K562 (cell line): ENCODE measurements around the gene CRACDL. TPM values are rescaled to one million over a fixed set of nuclear protein-coding genes. Genes with fewer than 3 reads are reported as not detected.
A peak's percentile ranks its signal among the peaks of the same experiment; 100 is the strongest.

Experiments
- ATAC-seq: fragments of 200-7000 bp; cut with Tn5 transposase; 3 replicates; pipeline ENCODE4 v1.9.1; 2020; ENCODE audit warnings: moderate library complexity
- BruUV-seq: library from RNA; stranded (reverse); fragments of 400-500 nt; replicated peaks from 2 replicates; lab custom pipeline; 2021; lab: Mats Ljungman, UMichigan
- CTCF ChIA-PET: fragments of 300-600 bp; formaldehyde crosslinking; extraction: SDS; loops from one replicate; lab custom pipeline; 2021; ENCODE audit warnings: low intra/inter-chr PET ratio; lab: Yijun Ruan, JAX
- POLR2A ChIA-PET: fragments of 300-600, 350-650 bp; sonication (Branson Sonifier 250); formaldehyde crosslinking; extraction: SDS; loops from one replicate; lab custom pipeline; 2021; ENCODE audit warnings: antibody characterized with exemption, inconsistent platforms; lab: Yijun Ruan, JAX
- DNase-seq, 4 experiments: peaks; one replicate each; pipeline versions ENCODE4 v3.0.0 to v3.0.0-alpha.2; 2011 to 2018; ENCODE audit warnings: low spot score in 3 of 4, mixed read lengths in 3 of 4; ENCODE audit errors: extremely low read depth in 1 of 4
- FAIRE-seq: peaks from 2 replicates; lab custom pipeline; 2011; peaks lifted over from hg19 to GRCh38; lab: Jason Lieb, UNC
- H2AFZ ChIP-seq: 2 replicates; pipeline ENCODE4 v1.6.0; 2011; ENCODE audit warnings: low read depth, low read length, control low read depth, inconsistent platforms
- H3K27ac ChIP-seq: fragments of 200-600 bp; 3 replicates; pipeline ENCODE4 v1.8.0; 2011; ENCODE audit warnings: low read depth, mild to moderate bottlenecking, control low read depth, inconsistent platforms, low read length, moderate library complexity, mixed read lengths; ENCODE audit errors: extremely low read depth
- H3K27me3 ChIP-seq, 2 experiments: fragments of 300-600 bp in 1 of 2; 2 replicates in 1 of 2; 3 replicates in 1 of 2; pipeline versions ENCODE4 v1.6.0 to v1.8.0; 2011; ENCODE audit warnings: inconsistent platforms in 2 of 2, low read length in 2 of 2, mild to moderate bottlenecking in 1 of 2, mixed read lengths in 1 of 2, moderate library complexity in 1 of 2; ENCODE audit not compliant: control insufficient read depth in 2 of 2, insufficient read depth in 2 of 2
- H3K36me3 ChIP-seq: fragments of 300-600 bp; 3 replicates; pipeline ENCODE4 v1.8.0; 2011; ENCODE audit warnings: mild to moderate bottlenecking, low read length, inconsistent platforms; ENCODE audit not compliant: control insufficient read depth, insufficient read depth
- H3K4me1 ChIP-seq, 2 experiments: fragments of 200-600 bp in 1 of 2; replicated peaks in 1 of 2; 2 replicates in 1 of 2; 3 replicates in 1 of 2; pipeline versions ENCODE4 v1.5.1 to v1.8.0; 2011; ENCODE audit warnings: inconsistent platforms in 2 of 2, low read length in 2 of 2, mild to moderate bottlenecking in 1 of 2, mixed read lengths in 1 of 2, moderate library complexity in 1 of 2; ENCODE audit not compliant: control insufficient read depth in 2 of 2, insufficient read depth in 2 of 2
- H3K4me2 ChIP-seq: 2 replicates; pipeline ENCODE4 v1.6.1; 2011; ENCODE audit warnings: low read length, control low read depth, inconsistent platforms, mixed read lengths; ENCODE audit not compliant: insufficient read depth
- H3K4me3 ChIP-seq: fragments of 200-600 bp; sonication (generic), shearing (Covaris generic); 2 replicates; pipeline ENCODE4 v1.5.1; 2016; ENCODE audit warnings: control low read depth, inconsistent platforms
- H3K79me2 ChIP-seq: fragments of 200-600 bp; 3 replicates; pipeline ENCODE4 v1.8.0; 2011; ENCODE audit warnings: low read length, inconsistent platforms; ENCODE audit not compliant: control insufficient read depth, insufficient read depth
- H3K9ac ChIP-seq, 2 experiments: 2 replicates each; pipeline versions ENCODE4 v1.6.0 to v1.6.1; 2011; ENCODE audit warnings: low read depth in 2 of 2, low read length in 2 of 2, control low read depth in 1 of 2, inconsistent platforms in 1 of 2, mild to moderate bottlenecking in 1 of 2, mixed read lengths in 1 of 2; ENCODE audit not compliant: insufficient read depth in 1 of 2
- H3K9me1 ChIP-seq: one replicate; pipeline ENCODE4 v1.6.0; 2011; ENCODE audit warnings: inconsistent platforms, mild to moderate bottlenecking, low read length, moderate library complexity; ENCODE audit not compliant: control insufficient read depth, insufficient read depth
- H3K9me3 ChIP-seq: replicated peaks from 2 replicates; pipeline ENCODE4 v1.5.1; 2011; ENCODE audit warnings: low read depth, low read length, inconsistent platforms; ENCODE audit not compliant: control insufficient read depth, insufficient read depth
- H4K20me1 ChIP-seq: replicated peaks from 2 replicates; pipeline ENCODE4 v1.6.1; 2011; ENCODE audit warnings: low read length, inconsistent platforms, mixed read lengths; ENCODE audit not compliant: control insufficient read depth, insufficient read depth
- DIDO1 ChIP-seq: fragments of 450-650 bp; IDR thresholded peaks from 2 replicates; pipeline ENCODE4 v1.6.1; 2016; ENCODE audit warnings: low read depth, missing biosample characterization, missing genetic modification characterization
- EHMT2 ChIP-seq: fragments of 450-650 bp; IDR thresholded peaks from 2 replicates; pipeline ENCODE4 v1.6.1; 2018; ENCODE audit warnings: antibody characterized with exemption
- MBD2 ChIP-seq: sonication (generic); IDR thresholded peaks from 2 replicates; pipeline ENCODE4 v1.6.1; 2016; ENCODE audit warnings: low read depth, borderline replicate concordance
- RBM25 ChIP-seq: fragments of 200-400 bp; formaldehyde crosslinking; IDR thresholded peaks from 2 replicates; pipeline ENCODE4 v1.6.1; 2018; ENCODE audit warnings: low read length, low read depth, moderate library complexity; ENCODE audit not compliant: severe bottlenecking
- ZNF324 ChIP-seq: fragments of 250-450 bp; sonication (Bioruptor Pico); IDR thresholded peaks from 2 replicates; pipeline ENCODE4 v1.4.0; 2020; ENCODE audit warnings: mild to moderate bottlenecking
- WGBS: fragments of 100-300 bp; shearing (Covaris generic); methylation state at CpG from one replicate; pipeline ENCODE4 v1.1.6; 2016; ENCODE audit warnings: low coverage, mixed read lengths; ENCODE audit not compliant: insufficient coverage; ENCODE audit errors: missing lambda C conversion rate; 5-methylcytosine and 5-hydroxymethylcytosine counted together
- in situ Hi-C: fragments of 300-500 bp; cut with MboI; formaldehyde crosslinking; loops from 4 replicates; pipeline ENCODE4 v1.15.0; 2018; ENCODE audit warnings: inconsistent platforms, mixed read lengths
- intact Hi-C: fragments of 100-400 bp; cut with micrococcal nuclease; formaldehyde crosslinking; loops from 2 replicates; pipeline ENCODE4 v1.14.2; 2022
- polyA plus RNA-seq, 8 experiments: library from polyadenylated mRNA; depleted of rRNA in 4 of 8; stranded (reverse) in 5 of 8; unstranded in 3 of 8; fragments of >200 nt; fragmentation: Nextera tagmentation in 2 of 8; fragmentation: Illumina TruSeq in 1 of 8; extraction: Ambion mirVana in 2 of 8; extraction: Trizol in 1 of 8; gene quantifications; 2 replicates each; pipeline versions ENCODE4 v1.2.1 to v1.2.3, GENCODE V29; 2011 to 2014; ENCODE audit warnings: inconsistent platforms in 1 of 8, missing spikeins in 1 of 8
- total RNA-seq, 7 experiments: library from RNA; depleted of rRNA in 6 of 7; stranded (reverse); fragments of >200 nt in 6 of 7; fragmentation: Illumina TruSeq in 2 of 7; extraction: Trizol in 2 of 7; gene quantifications; 2 replicates each; pipeline versions ENCODE4 v1.2.1 to v1.2.3, GENCODE V29; 2011 to 2021; ENCODE audit warnings: low replicate concordance in 1 of 7
- TF ChIP-seq, protein P1 (sequence below): fragments of 250-450 bp; sonication (Bioruptor Pico); IDR thresholded peaks from 2 replicates; pipeline ENCODE4 v1.8.0; 2021; ENCODE audit warnings: moderate library complexity, mild to moderate bottlenecking, inconsistent platforms

The CRACDL gene
- total and polyA plus RNA-seq, 9 of the 15 experiments (the other 6 are each of a cell fraction or from before 2014, with no cell fraction given) = not detected

GRCh38 chr2:98861601-98862000 is 74.4 kb downstream of the CRACDL start:
- DNase-seq = no peak
- Histone ChIP-seq H2AFZ (no peak overlapping the region), H3K4me1 (no peaks in the 10 kb centered on the region), H4K20me1 (no peaks in the 10 kb centered on the region), H3K4me2 (no peak overlapping the region), H3K27ac (no peak overlapping the region), H3K4me3 (no peak overlapping the region), H3K9ac (no peak overlapping the region), H3K9me3 (no peaks in the 10 kb centered on the region; the same call in 1 of the 2 replicates), H3K36me3 (no peaks in the 10 kb centered on the region), H3K27me3 (no peaks in the 10 kb centered on the region; a peak in 1 of 5 replicates), H3K9me1 (no peaks in the 10 kb centered on the region), H3K79me2 (no peaks in the 10 kb centered on the region)
- ChIA-PET CTCF (no interaction called here), POLR2A (no interaction called here)
- FAIRE-seq = no peak
- intact Hi-C loops (no loop called here), in situ Hi-C loops (no loop called here)
- 0% methylated on average over 1 of the region's 1 CpG for WGBS
- no TSS peak for BruUV-seq
- no peak for ATAC-seq
- TF ChIP-seq EHMT2 = no peak
- TF ChIP-seq, protein P1, sequence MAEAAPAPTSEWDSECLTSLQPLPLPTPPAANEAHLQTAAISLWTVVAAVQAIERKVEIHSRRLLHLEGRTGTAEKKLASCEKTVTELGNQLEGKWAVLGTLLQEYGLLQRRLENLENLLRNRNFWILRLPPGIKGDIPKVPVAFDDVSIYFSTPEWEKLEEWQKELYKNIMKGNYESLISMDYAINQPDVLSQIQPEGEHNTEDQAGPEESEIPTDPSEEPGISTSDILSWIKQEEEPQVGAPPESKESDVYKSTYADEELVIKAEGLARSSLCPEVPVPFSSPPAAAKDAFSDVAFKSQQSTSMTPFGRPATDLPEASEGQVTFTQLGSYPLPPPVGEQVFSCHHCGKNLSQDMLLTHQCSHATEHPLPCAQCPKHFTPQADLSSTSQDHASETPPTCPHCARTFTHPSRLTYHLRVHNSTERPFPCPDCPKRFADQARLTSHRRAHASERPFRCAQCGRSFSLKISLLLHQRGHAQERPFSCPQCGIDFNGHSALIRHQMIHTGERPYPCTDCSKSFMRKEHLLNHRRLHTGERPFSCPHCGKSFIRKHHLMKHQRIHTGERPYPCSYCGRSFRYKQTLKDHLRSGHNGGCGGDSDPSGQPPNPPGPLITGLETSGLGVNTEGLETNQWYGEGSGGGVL (CRISPR knock-in tag) = no peak
- no peak for TF ChIP-seq MBD2
- no peak for TF ChIP-seq DIDO1 (tag)
- TF ChIP-seq, all 486 proteins: peak for 0

GRCh38 chr2:98859323-98859722 is 76.7 kb downstream of the CRACDL start:
- Histone ChIP-seq H3K9me1 (no peaks in the 10 kb centered on the region), H3K79me2 (no peaks in the 10 kb centered on the region), H3K4me2 (no peak overlapping the region), H3K9me3 (no peaks in the 10 kb centered on the region; the same call in 1 of the 2 replicates), H3K36me3 (no peaks in the 10 kb centered on the region), H3K27me3 (no peaks in the 10 kb centered on the region), H3K27ac (no peak overlapping the region), H3K4me3 (no peak overlapping the region), H2AFZ (no peak overlapping the region), H3K4me1 (no peaks in the 10 kb centered on the region), H4K20me1 (no peaks in the 10 kb centered on the region), H3K9ac (no peak overlapping the region)
- BruUV-seq = no TSS peak
- FAIRE-seq (no peak), DNase-seq (no peak), ATAC-seq (no peak)
- in situ Hi-C loops (no loop called here), intact Hi-C loops (no loop called here)
- POLR2A ChIA-PET = interaction anchor here (0.6 kb wide), 1 partner anchor 21 kb away, joined by 4 read pairs; no protein-coding TSS in a partner anchor
- WGBS = 3% methylated on average over 2 of the region's 2 CpGs
- no peak for TF ChIP-seq RBM25
- peak; percentile 89 for TF ChIP-seq ZNF324
- CTCF ChIA-PET = no interaction called here
